ENCODE measurements around the gene PDPK1. TPM values are rescaled to one million over a fixed set of nuclear protein-coding genes. Genes with fewer than 3 reads are reported as not detected.
"Not testable (repeated sequence)": the region's sequence is repeated elsewhere in the genome, so short reads cannot be mapped to it uniquely, and the experiment has no call there.

PDPK1 gene
- total RNA-seq, 1 donor from 2014 or later, result 74.4 TPM

DNA sequence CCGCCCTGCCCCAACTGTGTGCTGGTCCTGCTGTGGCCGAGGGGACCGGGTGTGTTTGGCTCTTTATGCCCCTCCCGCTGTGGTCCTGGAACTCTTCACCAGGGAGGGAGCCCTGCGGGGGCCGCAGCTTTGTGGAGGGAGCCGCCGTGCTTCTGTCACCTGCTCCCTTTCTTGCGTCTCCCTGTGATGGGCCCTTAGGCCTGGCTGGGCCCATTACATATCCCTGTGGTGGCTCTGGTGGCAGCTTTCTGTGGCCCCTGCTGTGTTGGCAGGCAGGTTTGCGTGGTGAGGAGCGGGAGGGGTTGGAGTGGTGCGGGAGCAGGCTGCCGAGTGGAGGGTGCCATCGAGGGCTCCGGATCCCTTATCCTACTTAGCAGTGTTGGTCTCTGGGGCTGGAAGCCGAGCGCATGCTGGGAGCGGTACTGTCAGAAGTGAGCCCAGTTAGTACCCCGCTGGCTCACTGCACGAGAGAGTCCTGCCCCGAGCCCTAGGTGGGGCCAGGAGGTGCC lies 60.4 kb downstream of the PDPK1 start:
- Histone ChIP-seq H3K9me3 (no peaks in the 10 kb centered on the region), H3K27ac (no peak overlapping the region), H3K4me1 (peaks cover 6% of the 10 kb centered on the region), H3K36me3 (peaks cover 50% of the 10 kb centered on the region), H3K27me3 (ENCODE audit: low read depth) (no peaks in the 10 kb centered on the region), H3K4me3 (no peak overlapping the region)
- ATAC-seq, result no peak
- TF ChIP-seq CTCF (IDR thresholded peaks at IDR 0.05), result no peak
- peak; percentile 32 for DNase-seq
- intact Hi-C loops (cut with DNase I), result no loop called here

DNA sequence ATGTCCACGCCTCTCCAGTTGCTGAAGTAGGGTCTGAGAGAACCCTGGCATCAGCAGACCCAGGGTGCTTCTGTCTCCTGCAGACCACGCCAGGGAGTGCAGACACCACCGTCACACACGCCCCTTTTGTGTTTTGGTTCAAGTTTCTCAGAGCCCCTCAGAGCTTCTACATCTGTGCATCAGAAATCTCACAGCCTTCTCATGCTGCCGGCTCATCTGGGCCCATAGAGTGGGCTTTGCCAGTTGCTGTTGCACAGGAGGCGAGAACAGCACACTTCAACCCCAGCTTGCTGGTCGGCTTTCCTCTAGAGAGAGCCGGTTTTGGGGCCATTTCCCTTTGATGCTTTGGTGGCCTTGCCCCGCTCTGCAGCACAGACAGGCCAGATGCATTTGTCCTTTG lies 60.9 kb downstream of the PDPK1 start:
- no peaks in the 10 kb centered on the region for H3K9me3 ChIP-seq
- peaks cover 45% of the 10 kb centered on the region for H3K36me3 ChIP-seq
- H3K4me3 ChIP-seq, result no peak overlapping the region
- no peak overlapping the region for H3K27ac ChIP-seq
- peak; percentile 10 for DNase-seq
- H3K4me1 ChIP-seq, result peaks cover 6% of the 10 kb centered on the region
- no peaks in the 10 kb centered on the region for H3K27me3 ChIP-seq (ENCODE audit: low read depth)
- intact Hi-C loops (cut with DNase I), result no loop called here
- no peak for TF ChIP-seq CTCF (IDR thresholded peaks at IDR 0.05)
- ATAC-seq, result no peak

DNA sequence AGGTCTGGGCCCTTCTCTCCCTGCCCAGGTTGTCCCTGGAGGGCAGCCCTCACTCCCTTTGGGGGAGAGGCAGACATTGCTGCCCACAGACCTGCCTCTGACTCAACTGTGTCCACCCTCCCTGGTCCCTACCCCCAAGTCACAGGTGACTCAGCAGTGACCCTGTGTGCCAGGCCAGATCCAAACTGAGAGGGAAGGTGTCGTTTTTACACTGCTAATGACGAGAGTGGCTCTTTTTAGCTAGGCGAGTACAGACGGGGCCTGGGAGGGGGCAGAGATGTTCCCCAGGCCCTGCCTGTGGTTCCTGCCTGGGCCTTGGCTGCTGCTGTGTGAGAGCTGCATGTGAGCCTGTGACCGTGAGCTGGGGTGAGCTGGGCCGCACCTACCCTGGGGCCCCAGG lies 61.3 kb downstream of the PDPK1 start:
- H3K4me3 ChIP-seq; intact Hi-C loops (cut with DNase I); DNase-seq; H3K4me1 ChIP-seq; ATAC-seq; H3K27me3 ChIP-seq (ENCODE audit: low read depth); H3K9me3 ChIP-seq; H3K27ac ChIP-seq: not testable (repeated sequence)
- H3K36me3 ChIP-seq, result peaks cover 40% of the 10 kb centered on the region

DNA sequence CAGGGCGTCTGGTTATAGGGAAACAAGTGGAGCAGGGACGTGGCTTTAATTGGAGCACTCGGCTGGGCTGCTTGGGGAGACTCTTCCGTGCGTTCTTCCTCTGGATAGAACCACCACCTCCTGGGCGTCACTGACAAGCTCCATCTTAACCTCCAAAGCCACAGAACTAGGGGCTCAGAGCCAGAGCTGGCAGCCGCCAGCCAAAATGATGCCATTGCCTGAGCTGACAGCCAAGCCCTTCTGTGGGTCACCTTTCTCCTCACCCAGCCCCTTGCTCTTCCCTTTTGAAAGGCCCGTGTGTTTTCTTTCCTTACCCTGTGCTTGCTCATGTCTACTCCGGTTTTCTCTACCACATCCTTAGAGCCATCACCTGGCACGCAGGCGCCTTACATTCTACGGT lies 62.0 kb downstream of the PDPK1 start:
- intact Hi-C loops (cut with DNase I); H3K4me1 ChIP-seq; H3K27me3 ChIP-seq (ENCODE audit: low read depth); H3K27ac ChIP-seq; H3K4me3 ChIP-seq; ATAC-seq; H3K9me3 ChIP-seq: not testable (repeated sequence)
- DNase-seq, result peak; percentile 8
- H3K36me3 ChIP-seq, result peaks cover 40% of the 10 kb centered on the region

- intact Hi-C loops (cut with DNase I); H3K4me1 ChIP-seq; ATAC-seq; H3K27me3 ChIP-seq (ENCODE audit: low read depth); H3K9me3 ChIP-seq; H3K4me3 ChIP-seq; H3K27ac ChIP-seq: not testable (repeated sequence)
- peaks cover 26% of the 10 kb centered on the region for H3K36me3 ChIP-seq
- peak; percentile 16 for DNase-seq
Observed at GRCh38 chr16:2601301-2602025, 63.6 kb downstream of the PDPK1 start.

DNA sequence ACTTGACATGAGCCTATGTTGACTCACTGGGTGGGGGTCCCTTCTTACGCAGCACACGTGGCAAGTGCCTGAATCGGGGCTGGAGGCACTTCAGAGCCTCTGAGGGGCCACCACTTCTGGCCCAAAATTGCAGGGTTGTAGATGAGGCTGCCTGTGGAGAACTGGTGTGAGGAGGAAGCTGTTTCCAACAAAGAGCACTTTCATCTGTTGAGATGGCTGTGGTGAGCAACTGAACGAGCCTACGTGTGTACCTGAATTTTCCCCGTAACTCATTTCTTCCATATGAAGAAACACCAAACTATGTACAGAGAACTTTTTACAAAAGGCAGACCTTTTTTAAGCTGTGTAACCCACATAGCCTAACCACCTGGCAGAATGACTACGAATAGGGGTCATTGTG lies 64.4 kb downstream of the PDPK1 start:
- H3K4me3 ChIP-seq; intact Hi-C loops (cut with DNase I); ATAC-seq; H3K4me1 ChIP-seq; H3K9me3 ChIP-seq; DNase-seq; H3K27ac ChIP-seq; H3K27me3 ChIP-seq (ENCODE audit: low read depth): not testable (repeated sequence)
- peaks cover 19% of the 10 kb centered on the region for H3K36me3 ChIP-seq

GRCh38 chr16:2603165-2604015 lies 65.6 kb downstream of the PDPK1 start:
- ATAC-seq (peak; percentile 96 to 98), DNase-seq (peak; percentile 95)
- Histone ChIP-seq H3K27ac (peak overlapping the region; percentile 84), H3K27me3 (ENCODE audit: low read depth) (no peaks in the 10 kb centered on the region), H3K36me3 (peaks cover 7% of the 10 kb centered on the region), H3K9me3 (no peaks in the 10 kb centered on the region), H3K4me3 (peak overlapping the region; percentile 98), H3K4me1 (peaks cover 8% of the 10 kb centered on the region)
- TF ChIP-seq CTCF (IDR thresholded peaks at IDR 0.05), result no peak
- intact Hi-C loops (cut with DNase I), result no loop called here

- intact Hi-C loops (cut with DNase I); DNase-seq; H3K27me3 ChIP-seq (ENCODE audit: low read depth); H3K4me1 ChIP-seq; H3K36me3 ChIP-seq; ATAC-seq; H3K9me3 ChIP-seq: not testable (repeated sequence)
- Histone ChIP-seq H3K27ac (peak overlapping the region; percentile 84), H3K4me3 (peak overlapping the region; percentile 98)
Observed at GRCh38 chr16:2604016-2604369, 66.2 kb downstream of the PDPK1 start.

GRCh38 chr16:2606820-2607219 lies 69.0 kb downstream of the PDPK1 start:
- DNase-seq; H3K27me3 ChIP-seq (ENCODE audit: low read depth); H3K4me1 ChIP-seq; ATAC-seq; intact Hi-C loops (cut with DNase I); H3K4me3 ChIP-seq; H3K27ac ChIP-seq; H3K9me3 ChIP-seq: not testable (repeated sequence)
- peaks cover 16% of the 10 kb centered on the region for H3K36me3 ChIP-seq

GRCh38 chr16:2609345-2609744 lies 71.5 kb downstream of the PDPK1 start:
- H3K9me3 ChIP-seq; intact Hi-C loops (cut with DNase I); ATAC-seq; H3K27me3 ChIP-seq (ENCODE audit: low read depth); H3K4me1 ChIP-seq; H3K27ac ChIP-seq; DNase-seq; H3K4me3 ChIP-seq: not testable (repeated sequence)
- H3K36me3 ChIP-seq, result peaks cover 16% of the 10 kb centered on the region
